GM23248 (cell line): ENCODE results near the gene ARHGAP8. TPM values are rescaled to one million over a fixed set of nuclear protein-coding genes. Genes with fewer than 3 reads are reported as not detected.

Source experiments
- DNase-seq: peaks from one replicate; pipeline ENCODE4 v3.0.0-alpha.2; 2015
- H2AFZ ChIP-seq: fragments of 200-600 bp; sonication (generic); 2 replicates; pipeline ENCODE4 v1.6.1; 2016; ENCODE audit warnings: antibody characterized with exemption
- H3F3A ChIP-seq: fragments of 200-600 bp; sonication (generic); 2 replicates; pipeline ENCODE4 v1.6.1; 2016; ENCODE audit warnings: mild to moderate bottlenecking, antibody characterized with exemption, mixed run types; ENCODE audit not compliant: insufficient read depth
- H3K27ac ChIP-seq: fragments of 200-600 bp; sonication (generic); 2 replicates; pipeline ENCODE4 v1.5.1; 2016; ENCODE audit warnings: mild to moderate bottlenecking
- H3K27me3 ChIP-seq: fragments of 200-600 bp; sonication (generic); replicated peaks from 2 replicates; pipeline ENCODE4 v1.6.1; 2016; ENCODE audit warnings: mild to moderate bottlenecking; ENCODE audit not compliant: insufficient read depth
- H3K36me3 ChIP-seq: fragments of 200-600 bp; sonication (generic); 2 replicates; pipeline ENCODE4 v1.6.1; 2016; ENCODE audit warnings: low read depth, mild to moderate bottlenecking
- H3K4me1 ChIP-seq: fragments of 200-600 bp; sonication (generic); 2 replicates; pipeline ENCODE4 v1.6.1; 2016; ENCODE audit warnings: mild to moderate bottlenecking; ENCODE audit not compliant: insufficient read depth
- H3K4me2 ChIP-seq: fragments of 200-600 bp; sonication (generic); one replicate; pipeline ENCODE4 v1.6.1; 2016; ENCODE audit warnings: mild to moderate bottlenecking; ENCODE audit not compliant: unreplicated experiment
- H3K4me3 ChIP-seq: fragments of 200-600 bp; sonication (generic); 2 replicates; pipeline ENCODE4 v1.5.1; 2016; ENCODE audit warnings: mild to moderate bottlenecking
- H3K79me2 ChIP-seq: fragments of 200-600 bp; sonication (generic); 2 replicates; pipeline ENCODE4 v1.6.1; 2016; ENCODE audit warnings: mild to moderate bottlenecking; ENCODE audit not compliant: insufficient read depth
- H3K9ac ChIP-seq: fragments of 200-600 bp; sonication (generic); 2 replicates; pipeline ENCODE4 v1.6.1; 2016; ENCODE audit warnings: mild to moderate bottlenecking
- H3K9me2 ChIP-seq: fragments of 200-600 bp; sonication (generic); 2 replicates; pipeline ENCODE4 v1.6.1; 2016; ENCODE audit warnings: mixed run types, mild to moderate bottlenecking, moderate library complexity; ENCODE audit not compliant: insufficient read depth
- H3K9me3 ChIP-seq: fragments of 200-600 bp; sonication (generic); one replicate; pipeline ENCODE4 v1.6.1; 2017; ENCODE audit warnings: low read depth
- H4K20me1 ChIP-seq: fragments of 200-600 bp; sonication (generic); 2 replicates; pipeline ENCODE4 v1.6.0; 2016; ENCODE audit not compliant: insufficient read depth
- EZH2 ChIP-seq: fragments of 200-600 bp; sonication (generic); IDR thresholded peaks from 2 replicates; pipeline ENCODE4 v1.6.1; 2018; ENCODE audit warnings: antibody characterized with exemption, mild to moderate bottlenecking; ENCODE audit not compliant: insufficient read depth, poor library complexity, severe bottlenecking
- EZH2phosphoT487 ChIP-seq: fragments of 200-600 bp; sonication (generic); IDR thresholded peaks from 2 replicates; pipeline ENCODE4 v1.6.1; 2018; ENCODE audit warnings: antibody characterized with exemption, moderate library complexity, mild to moderate bottlenecking, low read depth; ENCODE audit not compliant: insufficient read depth
- whole genome bisulfite sequencing, 2 experiments: methylation state at CpG; one replicate each; pipeline ENCODE4 v1.1.6; 2015 to 2017; ENCODE audit warnings: low lambda C conversion rate in 2 of 2, low coverage in 1 of 2; ENCODE audit errors: missing lambda C conversion rate in 2 of 2; 5-methylcytosine and 5-hydroxymethylcytosine counted together
- in situ Hi-C: fragments of 300-500 bp; cut with MboI; formaldehyde crosslinking; loops from 2 replicates; pipeline ENCODE4 v1.15.0; 2020
- polyA plus RNA-seq: library from polyadenylated mRNA; unstranded; fragments of >200 nt; fragmentation: Nextera tagmentation; extraction: Ambion mirVana; gene quantifications from 2 replicates; pipeline ENCODE4 v1.2.1, GENCODE V29; 2016
- total RNA-seq: library from RNA; depleted of rRNA; stranded (reverse); fragments of >200 nt; shearing (Covaris generic); gene quantifications from 2 replicates; pipeline ENCODE4 v1.2.3, GENCODE V29; 2014

Gene ARHGAP8
- total and polyA plus RNA-seq, 2 experiments from 2014 or later, result 0.54 TPM; not detected in 1

GRCh38 chr22:44727148-44727547 lies 25.2 kb upstream of the ARHGAP8 start:
- Histone ChIP-seq H3K27ac (no peak overlapping the region), H3K36me3 (no peaks in the 10 kb centered on the region), H3K9me2 (no peaks in the 10 kb centered on the region), H3K79me2 (no peaks in the 10 kb centered on the region), H3K27me3 (no peaks in the 10 kb centered on the region), H3K9ac (no peak overlapping the region), H3K9me3 (no peaks in the 10 kb centered on the region), H3F3A (no peaks in the 10 kb centered on the region), H3K4me3 (no peak overlapping the region), H4K20me1 (no peaks in the 10 kb centered on the region), H2AFZ (no peak overlapping the region), H3K4me2 (no peak overlapping the region), H3K4me1 (no peaks in the 10 kb centered on the region)
- no peak for TF ChIP-seq EZH2
- TF ChIP-seq EZH2phosphoT487, result no peak
- WGBS, 2 experiments, result 92 to 93% methylated on average over 17 to 21 of the region's 21 CpGs
- in situ Hi-C loops, result no loop called here
- no peak for DNase-seq

- H3F3A ChIP-seq, result no peaks in the 10 kb centered on the region
- in situ Hi-C loops, result no loop called here
- TF ChIP-seq EZH2phosphoT487 (no peak), EZH2 (no peak)
- H3K27me3 ChIP-seq, result no peaks in the 10 kb centered on the region
- no peaks in the 10 kb centered on the region for H3K4me1 ChIP-seq
- no peak overlapping the region for H3K4me2 ChIP-seq
- DNase-seq, result no peak
- no peaks in the 10 kb centered on the region for H3K9me2 ChIP-seq
- 80 to 90% methylated on average over 12 to 13 of the region's 13 CpGs for WGBS, 2 experiments
- H3K9me3 ChIP-seq, result no peaks in the 10 kb centered on the region
- no peak overlapping the region for H3K27ac ChIP-seq
- H2AFZ ChIP-seq, result no peak overlapping the region
- no peaks in the 10 kb centered on the region for H3K36me3 ChIP-seq
- H4K20me1 ChIP-seq, result no peaks in the 10 kb centered on the region
- H3K79me2 ChIP-seq, result no peaks in the 10 kb centered on the region
- no peak overlapping the region for H3K4me3 ChIP-seq
- H3K9ac ChIP-seq, result no peak overlapping the region
These were observed 24.7 kb upstream of the ARHGAP8 start for GRCh38 chr22:44727709-44728108.

- no peak for DNase-seq
- Histone ChIP-seq H3K4me2 (no peak overlapping the region), H3K9me3 (no peaks in the 10 kb centered on the region), H3K36me3 (no peaks in the 10 kb centered on the region), H3K4me1 (no peaks in the 10 kb centered on the region), H3K9me2 (no peaks in the 10 kb centered on the region), H3F3A (no peaks in the 10 kb centered on the region), H3K27ac (no peak overlapping the region), H3K4me3 (no peak overlapping the region), H3K27me3 (no peaks in the 10 kb centered on the region), H4K20me1 (no peaks in the 10 kb centered on the region), H3K9ac (no peak overlapping the region), H2AFZ (no peak overlapping the region), H3K79me2 (no peaks in the 10 kb centered on the region)
- in situ Hi-C loops, result no loop called here
- TF ChIP-seq EZH2phosphoT487 (no peak), EZH2 (no peak)
- WGBS, 2 experiments, result 57% methylated on average over 17 to 21 of the region's 21 CpGs
These were observed 23.5 kb upstream of the ARHGAP8 start for GRCh38 chr22:44728761-44729324.

GRCh38 chr22:44729391-44730021 lies 22.9 kb upstream of the ARHGAP8 start:
- no peak for TF ChIP-seq EZH2phosphoT487
- no peak for TF ChIP-seq EZH2
- no peaks in the 10 kb centered on the region for H3K9me2 ChIP-seq
- no peaks in the 10 kb centered on the region for H3K79me2 ChIP-seq
- no peaks in the 10 kb centered on the region for H4K20me1 ChIP-seq
- H3K9me3 ChIP-seq, result no peaks in the 10 kb centered on the region
- in situ Hi-C loops, result no loop called here
- H3K4me3 ChIP-seq, result no peak overlapping the region
- no peak overlapping the region for H2AFZ ChIP-seq
- H3K27me3 ChIP-seq, result no peaks in the 10 kb centered on the region
- H3K4me2 ChIP-seq, result no peak overlapping the region
- no peak overlapping the region for H3K27ac ChIP-seq
- no peak overlapping the region for H3K9ac ChIP-seq
- H3K36me3 ChIP-seq, result no peaks in the 10 kb centered on the region
- no peaks in the 10 kb centered on the region for H3F3A ChIP-seq
- peak; percentile 72 for DNase-seq
- WGBS, 2 experiments, result 44 to 54% methylated on average over 38 to 39 of the region's 39 CpGs
- no peaks in the 10 kb centered on the region for H3K4me1 ChIP-seq

DNA sequence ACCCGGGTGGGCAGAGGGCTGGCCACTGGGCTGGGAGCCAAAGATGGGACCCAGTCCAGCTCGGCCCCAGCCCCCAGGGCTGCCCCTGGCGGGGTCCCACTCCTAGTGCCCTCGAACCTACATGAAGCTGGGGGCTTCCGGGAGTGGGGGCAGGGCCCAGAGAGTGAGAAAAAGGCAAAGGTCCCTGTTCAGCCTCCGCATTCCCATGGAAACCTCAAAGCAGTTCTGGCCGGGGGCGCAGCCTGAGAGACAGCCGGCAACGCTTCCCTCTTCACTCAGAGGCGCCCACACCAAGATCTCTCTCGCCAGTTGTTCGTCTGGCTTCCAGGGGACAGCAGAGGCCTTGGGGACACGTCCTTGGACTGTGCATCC lies 22.4 kb upstream of the ARHGAP8 start:
- no peaks in the 10 kb centered on the region for H3K79me2 ChIP-seq

More for the DNA sequence above, 22.4 kb upstream of the ARHGAP8 start:
- in situ Hi-C loops, result no loop called here
- Histone ChIP-seq H3K4me3 (no peak overlapping the region), H3K9me3 (no peaks in the 10 kb centered on the region), H3K4me2 (no peak overlapping the region), H4K20me1 (no peaks in the 10 kb centered on the region), H3K9ac (no peak overlapping the region), H3K27me3 (no peaks in the 10 kb centered on the region), H3F3A (no peaks in the 10 kb centered on the region), H2AFZ (no peak overlapping the region), H3K4me1 (no peaks in the 10 kb centered on the region), H3K27ac (no peak overlapping the region), H3K36me3 (no peaks in the 10 kb centered on the region), H3K9me2 (no peaks in the 10 kb centered on the region)
- no peak for TF ChIP-seq EZH2
- TF ChIP-seq EZH2phosphoT487, result no peak
- WGBS, 2 experiments, result 67 to 69% methylated on average over 11 to 14 of the region's 14 CpGs
- DNase-seq, result no peak
